C4-2B (cell line): Measurements from ENCODE around the gene PCGF5.

Experiments
- ZFX ChIP-seq: fragments of 450-650 bp; IDR thresholded peaks from 2 replicates; pipeline ENCODE4 v1.6.1; 2017
- TF ChIP-seq, protein P1 (sequence below): fragments of 450-650 bp; conservative IDR thresholded peaks from 2 replicates; pipeline ENCODE4 v1.5.1; 2017; ENCODE audit warnings: mild to moderate bottlenecking

DNA sequence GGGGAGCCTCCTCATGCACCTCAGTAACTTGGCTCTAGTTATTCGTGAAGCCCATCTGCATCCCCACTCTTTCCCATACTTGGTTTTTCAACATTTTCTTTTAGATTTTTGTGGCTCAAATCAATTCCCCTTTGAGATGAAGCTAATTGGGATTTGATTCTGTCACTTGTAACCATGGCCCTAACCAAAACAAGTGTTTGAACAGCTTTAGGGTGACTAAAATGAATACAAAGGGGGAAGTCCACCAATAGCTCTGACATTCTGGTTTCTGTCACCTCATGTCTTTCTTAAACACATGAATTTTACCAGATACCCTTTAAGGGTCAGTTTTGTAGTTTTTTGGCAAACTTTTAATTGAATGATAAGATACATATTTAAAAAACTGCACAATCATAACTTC lies 87.0 kb downstream of the PCGF5 start:
- TF ChIP-seq, protein P1, sequence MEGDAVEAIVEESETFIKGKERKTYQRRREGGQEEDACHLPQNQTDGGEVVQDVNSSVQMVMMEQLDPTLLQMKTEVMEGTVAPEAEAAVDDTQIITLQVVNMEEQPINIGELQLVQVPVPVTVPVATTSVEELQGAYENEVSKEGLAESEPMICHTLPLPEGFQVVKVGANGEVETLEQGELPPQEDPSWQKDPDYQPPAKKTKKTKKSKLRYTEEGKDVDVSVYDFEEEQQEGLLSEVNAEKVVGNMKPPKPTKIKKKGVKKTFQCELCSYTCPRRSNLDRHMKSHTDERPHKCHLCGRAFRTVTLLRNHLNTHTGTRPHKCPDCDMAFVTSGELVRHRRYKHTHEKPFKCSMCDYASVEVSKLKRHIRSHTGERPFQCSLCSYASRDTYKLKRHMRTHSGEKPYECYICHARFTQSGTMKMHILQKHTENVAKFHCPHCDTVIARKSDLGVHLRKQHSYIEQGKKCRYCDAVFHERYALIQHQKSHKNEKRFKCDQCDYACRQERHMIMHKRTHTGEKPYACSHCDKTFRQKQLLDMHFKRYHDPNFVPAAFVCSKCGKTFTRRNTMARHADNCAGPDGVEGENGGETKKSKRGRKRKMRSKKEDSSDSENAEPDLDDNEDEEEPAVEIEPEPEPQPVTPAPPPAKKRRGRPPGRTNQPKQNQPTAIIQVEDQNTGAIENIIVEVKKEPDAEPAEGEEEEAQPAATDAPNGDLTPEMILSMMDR = no peak
- no peak for TF ChIP-seq ZFX
